ENCODE measurements around the gene TPSB2. TPM values are rescaled to one million over a fixed set of nuclear protein-coding genes. Genes with fewer than 3 reads are reported as not detected.

TPSB2 gene
- total RNA-seq, 1 experiment from 2014 or later = 0.44 TPM

- Mint-ChIP-seq H3K4me1 (peaks cover 2% of the 10 kb centered on the region), H3K27ac (no peak overlapping the region), H3K27me3 (ENCODE audit: low read depth) (no peaks in the 10 kb centered on the region), H3K36me3 (no peaks in the 10 kb centered on the region), H3K4me3 (no peak overlapping the region), H3K9me3 (no peaks in the 10 kb centered on the region)
- no peak for TF ChIP-seq EMX1 (CRISPR knock-in tag; IDR thresholded peaks at IDR 0.05)
- no peak for TF ChIP-seq ZNF121 (CRISPR knock-in tag; IDR thresholded peaks at IDR 0.05)
- no peak for TF ChIP-seq GTF2I (CRISPR knock-in tag; conservative IDR thresholded peaks at IDR 0.05)
- no peak for TF ChIP-seq ZNF396 (CRISPR knock-in tag; IDR thresholded peaks at IDR 0.05; ENCODE audit: borderline replicate concordance)
- TF ChIP-seq GRHL2 (CRISPR knock-in tag; IDR thresholded peaks at IDR 0.05; ENCODE audit: insufficient replicate concordance, severe bottlenecking) = no peak
- TF ChIP-seq NR2C2 (CRISPR knock-in tag; IDR thresholded peaks at IDR 0.05) = no peak
- no peak for TF ChIP-seq JUN (CRISPR knock-in tag; IDR thresholded peaks at IDR 0.05)
- TF ChIP-seq SOX15 (CRISPR knock-in tag; IDR thresholded peaks at IDR 0.05) = no peak
- no peak for TF ChIP-seq MXD4 (CRISPR knock-in tag; IDR thresholded peaks at IDR 0.05; ENCODE audit: borderline replicate concordance)
- TF ChIP-seq ARID4B (CRISPR knock-in tag; IDR thresholded peaks at IDR 0.05; ENCODE audit: borderline replicate concordance) = no peak
- no peak for TF ChIP-seq NFYB (CRISPR knock-in tag; conservative IDR thresholded peaks at IDR 0.05; ENCODE audit: low read depth)
- TF ChIP-seq ZNF232 (CRISPR knock-in tag; IDR thresholded peaks at IDR 0.05) = no peak
- TF ChIP-seq ELF4 (CRISPR knock-in tag; IDR thresholded peaks at IDR 0.05; ENCODE audit: low read depth) = no peak
- no peak for TF ChIP-seq IRF1 (CRISPR knock-in tag; IDR thresholded peaks at IDR 0.05)
- no peak for TF ChIP-seq ZNF317 (CRISPR knock-in tag; IDR thresholded peaks at IDR 0.05; ENCODE audit: borderline replicate concordance, low read depth)
- no peak for TF ChIP-seq FOXJ3 (CRISPR knock-in tag; IDR thresholded peaks at IDR 0.05; ENCODE audit: borderline replicate concordance)
- no peak for TF ChIP-seq ZNF425 (CRISPR knock-in tag; conservative IDR thresholded peaks at IDR 0.05)
- ATAC-seq (no peak), DNase-seq (ENCODE audit: low spot score) (no peak)
- ChIA-PET POLR2A (no interaction called here), CTCF (no interaction called here)
Measured at GRCh38 chr16:1276580-1276878, 46.5 kb upstream of the TPSB2 start.

- DNase-seq (ENCODE audit: low spot score) (no peak), ATAC-seq (no peak)
- H3K4me1 Mint-ChIP-seq = peaks cover 2% of the 10 kb centered on the region
- ChIA-PET POLR2A (interaction anchor here (0.6 kb wide), 1 partner anchor 295 kb away, joined by 3 read pairs; the partner anchor contains the start of gene SOX8), CTCF (interaction anchor here (0.6 kb wide), 2 partner anchors 51 to 55 kb away, joined by 3 read pairs; no protein-coding TSS in a partner anchor)
- no peak overlapping the region for H3K4me3 Mint-ChIP-seq
- H3K9me3 Mint-ChIP-seq = no peaks in the 10 kb centered on the region
- H3K27me3 Mint-ChIP-seq (ENCODE audit: low read depth) = no peaks in the 10 kb centered on the region
- no peaks in the 10 kb centered on the region for H3K36me3 Mint-ChIP-seq
- no peak overlapping the region for H3K27ac Mint-ChIP-seq
- TF ChIP-seq AR (CRISPR knock-in tag; IDR thresholded peaks at IDR 0.05) (no peak), FOXJ3 (CRISPR knock-in tag; IDR thresholded peaks at IDR 0.05; ENCODE audit: borderline replicate concordance) (no peak), ATF6 (CRISPR knock-in tag; IDR thresholded peaks at IDR 0.05) (no peak), ZNF396 (CRISPR knock-in tag; IDR thresholded peaks at IDR 0.05; ENCODE audit: borderline replicate concordance) (no peak), SOX15 (CRISPR knock-in tag; IDR thresholded peaks at IDR 0.05) (no peak), CBFB (CRISPR knock-in tag; IDR thresholded peaks at IDR 0.05; ENCODE audit: low read depth) (no peak)
Measured at GRCh38 chr16:1275791-1276579, 46.0 kb upstream of the TPSB2 start.
